Activated CD8-positive, alpha-beta memory T cell treated with anti-CD3 and anti-CD28 coated beads, Interleukin-2, amount 50 U/mL, for 1 hour (primary cell): ENCODE measurements around the gene CCDC91.
"Not testable (repeated sequence)": the region's sequence is repeated elsewhere in the genome, so short reads cannot be mapped to it uniquely, and the experiment has no call there.

Source experiments
- DNase-seq: peaks from one replicate; pipeline ENCODE4 v3.0.0-alpha.2; 2020; ENCODE audit errors: extremely low read depth

CCDC91 gene

GRCh38 chr12:28290262-28290661 is 100.0 kb downstream of the CCDC91 start:
- DNase-seq: no peak

GRCh38 chr12:28292699-28293098 is 102.4 kb downstream of the CCDC91 start:
- no peak for DNase-seq

DNA sequence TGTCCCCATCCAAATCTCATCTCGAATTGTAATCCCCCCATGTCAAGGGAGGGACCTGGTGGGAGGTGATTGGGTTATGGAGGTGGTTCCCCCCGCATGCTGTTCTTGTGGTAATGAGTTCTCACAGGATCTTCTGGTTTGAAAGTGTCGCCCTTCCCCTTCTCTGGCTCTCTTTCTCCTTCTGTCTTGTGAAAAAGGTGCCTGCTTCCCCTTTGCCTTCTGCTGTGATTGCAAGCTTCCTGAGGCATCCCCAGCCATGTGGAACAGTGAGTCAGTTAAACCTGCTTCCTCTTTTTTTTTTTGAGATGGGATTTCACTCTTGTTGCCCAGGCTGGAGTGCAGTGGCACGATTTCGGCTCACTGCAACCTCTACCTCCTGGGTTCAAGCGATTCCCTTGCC is 104.0 kb downstream of the CCDC91 start:
- no peak for DNase-seq

GRCh38 chr12:28296287-28296686 is 106.0 kb downstream of the CCDC91 start:
- no peak for DNase-seq

DNA sequence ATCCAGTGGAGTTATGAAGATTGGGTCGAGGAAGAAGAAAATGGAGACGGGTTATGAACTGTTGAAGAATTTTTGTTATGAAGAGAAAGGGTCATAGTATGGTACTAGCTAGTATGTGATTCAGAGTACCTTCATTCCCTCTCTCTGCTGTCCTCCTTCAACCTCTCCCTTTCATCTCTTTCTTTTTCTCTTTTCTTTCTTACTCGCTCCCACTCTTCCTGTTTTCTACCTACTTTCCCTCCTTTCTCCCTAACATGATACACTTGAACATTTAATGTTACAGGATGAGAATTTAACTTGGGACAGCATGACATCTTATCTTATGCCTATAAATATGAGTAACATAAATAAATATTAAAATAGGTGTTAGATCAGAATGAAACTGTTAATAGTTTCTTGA is 112.9 kb downstream of the CCDC91 start:
- no peak for DNase-seq

DNA sequence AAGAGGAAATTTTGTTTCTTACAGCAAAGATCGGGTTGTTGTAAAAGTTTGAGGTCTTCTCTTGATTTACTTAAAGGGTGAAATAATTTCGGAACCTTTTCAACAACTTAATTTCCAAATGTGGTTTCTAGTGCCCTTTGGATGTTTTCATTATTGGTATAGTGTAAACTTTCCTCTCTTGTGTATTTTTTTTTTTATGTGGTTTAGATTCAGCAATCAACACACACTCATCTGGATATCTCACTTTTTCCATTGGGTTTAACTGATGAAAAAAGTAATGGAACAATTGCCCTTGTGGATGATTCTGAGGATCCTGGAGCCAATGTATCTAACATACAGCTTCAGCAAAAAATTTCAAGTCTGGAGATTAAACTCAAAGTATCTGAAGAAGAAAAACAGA is 116.3 kb downstream of the CCDC91 start:
- no peak for DNase-seq

GRCh38 chr12:28308891-28309290 is 118.6 kb downstream of the CCDC91 start:
- no peak for DNase-seq

DNA sequence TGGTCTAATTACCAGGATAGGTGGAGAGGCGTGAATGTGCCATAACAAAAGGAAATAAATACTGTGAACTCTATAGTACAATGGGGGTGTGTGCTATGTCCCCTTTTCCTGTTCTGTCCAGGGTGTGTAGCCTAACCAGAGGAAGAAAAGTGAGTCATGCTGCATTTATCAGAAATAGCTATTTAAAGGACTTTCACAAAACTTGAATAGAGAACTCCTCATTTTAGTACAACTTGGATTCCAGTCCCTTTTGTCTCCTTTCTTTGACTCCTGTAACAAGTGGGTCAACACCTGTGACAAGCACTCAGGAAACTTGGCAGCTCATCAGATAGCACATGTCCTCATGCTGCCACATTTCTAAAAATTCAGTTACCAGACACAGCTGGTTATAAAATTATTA is 123.4 kb downstream of the CCDC91 start:
- DNase-seq: no peak

DNA sequence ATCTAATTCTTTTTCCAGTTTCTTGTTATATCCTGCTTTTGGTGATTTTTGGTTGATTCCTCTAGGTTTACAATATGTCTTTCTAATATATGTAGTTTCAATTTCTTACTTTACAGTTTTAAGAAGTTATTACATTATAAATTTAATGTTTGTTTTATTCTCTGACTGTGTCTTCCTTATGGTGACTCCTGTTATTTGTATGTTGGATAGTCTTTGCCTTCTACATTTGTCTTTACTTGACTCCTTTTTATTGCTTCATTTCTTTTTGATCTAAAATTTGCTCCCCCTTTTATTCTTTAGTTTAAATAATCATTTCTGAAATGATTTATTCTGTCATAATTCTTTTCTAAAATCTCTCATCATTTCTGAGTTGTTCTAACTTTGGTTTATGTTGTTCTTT is 125.8 kb downstream of the CCDC91 start:
- no peak for DNase-seq

DNA sequence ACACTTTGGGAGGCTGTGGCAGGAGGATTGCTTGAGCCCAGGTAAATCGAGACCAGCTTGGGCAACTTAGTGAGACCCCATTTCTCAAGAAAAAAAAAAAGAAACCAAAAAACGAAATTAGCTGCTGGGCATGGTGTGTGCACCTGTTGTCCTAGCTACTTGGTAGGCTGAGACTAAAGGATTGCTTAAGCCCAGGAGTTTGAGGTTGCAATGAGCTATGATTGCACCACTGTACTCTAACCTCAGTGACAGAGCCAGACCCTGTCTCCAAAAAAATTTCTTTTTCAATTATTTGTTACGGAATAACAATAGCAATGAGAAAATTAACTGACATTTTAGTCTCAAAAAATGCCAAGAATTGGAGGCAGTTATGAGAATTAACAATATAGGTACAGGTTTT is 128.0 kb downstream of the CCDC91 start:
- DNase-seq: no peak

GRCh38 chr12:28320353-28320752 is 130.1 kb downstream of the CCDC91 start:
- no peak for DNase-seq

DNA sequence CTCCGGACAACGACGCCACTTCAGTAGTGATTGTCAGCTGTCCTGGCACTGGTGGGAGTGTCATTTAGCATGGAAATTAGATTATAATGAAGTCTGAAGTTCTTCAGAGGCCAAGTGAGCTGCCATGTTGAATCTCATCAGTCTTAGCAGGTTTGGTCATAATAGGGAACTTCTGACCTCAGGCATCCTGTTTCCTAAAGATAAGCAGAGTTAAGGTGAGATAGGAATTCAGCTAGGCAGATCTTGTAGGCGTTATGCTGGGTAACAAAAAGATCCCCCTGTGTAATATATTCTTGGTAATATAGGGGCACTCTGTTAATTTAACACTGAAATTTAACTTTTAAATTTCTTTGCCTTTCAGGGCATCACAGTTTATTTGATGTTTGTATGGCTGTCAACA is 137.5 kb downstream of the CCDC91 start:
- DNase-seq: no peak

DNA sequence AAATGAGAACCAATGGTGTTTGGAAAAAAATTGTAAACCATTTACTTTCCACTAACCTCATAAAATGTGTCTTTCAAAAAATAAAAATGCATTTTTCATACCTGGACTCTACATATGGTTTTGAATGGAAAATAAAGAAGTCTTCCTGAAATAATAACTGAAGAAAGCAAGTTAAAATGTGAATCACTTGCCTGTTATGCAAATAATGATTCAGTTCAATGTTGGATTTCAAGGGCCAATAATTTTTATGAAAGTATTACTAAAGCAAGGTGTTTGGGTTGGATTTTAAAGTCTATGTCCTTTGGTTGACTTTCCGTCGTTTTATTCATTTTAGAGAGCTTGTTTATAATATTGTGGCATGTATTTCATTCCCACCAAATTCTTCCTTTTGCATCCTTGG is 138.7 kb downstream of the CCDC91 start:
- no peak for DNase-seq

DNA sequence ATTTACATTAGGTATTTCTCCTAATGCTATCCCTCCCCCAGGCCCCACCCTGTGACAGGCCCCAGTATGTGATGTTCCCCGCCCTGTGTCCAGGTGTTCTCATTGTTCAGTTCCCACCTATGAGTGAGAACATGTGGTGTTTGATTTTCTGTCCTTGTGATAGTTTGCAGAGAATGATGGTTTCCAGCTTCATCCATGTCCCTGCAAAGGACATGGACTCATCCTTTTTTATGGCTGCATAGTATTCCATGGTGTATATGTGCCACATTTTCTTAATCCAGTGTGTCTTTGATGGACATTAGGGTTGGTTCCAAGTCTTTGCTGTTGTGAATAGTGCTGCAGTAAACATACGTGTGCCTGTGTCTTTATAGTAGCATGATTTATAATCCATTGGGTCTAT is 139.5 kb downstream of the CCDC91 start:
- DNase-seq: not testable (repeated sequence)

- DNase-seq: not testable (repeated sequence)
Observed at GRCh38 chr12:28330232-28330631, 140.0 kb downstream of the CCDC91 start.

GRCh38 chr12:28331130-28331529 is 140.9 kb downstream of the CCDC91 start:
- DNase-seq: no peak

GRCh38 chr12:28340261-28341045 is 150.2 kb downstream of the CCDC91 start:
- no peak for DNase-seq

- DNase-seq: no peak
Observed at GRCh38 chr12:28343713-28344112, 153.5 kb downstream of the CCDC91 start.

DNA sequence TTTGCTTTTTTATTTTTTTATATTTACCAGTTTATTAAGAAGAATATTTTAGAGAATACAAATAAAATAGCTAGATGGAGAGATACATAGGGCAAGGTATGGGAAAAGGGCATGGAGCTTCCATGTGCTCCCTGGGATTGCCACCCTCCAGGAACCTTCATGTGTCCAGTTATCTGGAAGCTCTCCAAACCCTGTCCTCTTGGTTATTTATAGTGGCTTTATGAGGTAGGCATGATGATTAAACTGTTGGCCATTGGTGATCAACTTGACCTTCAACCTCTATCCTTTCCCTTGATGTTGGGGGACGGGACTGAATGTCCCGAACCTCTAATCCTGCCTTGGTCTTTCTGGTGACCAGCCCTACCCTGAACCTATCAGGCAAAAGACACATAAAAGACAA is 156.3 kb downstream of the CCDC91 start:
- no peak for DNase-seq

GRCh38 chr12:28349196-28349595 is 158.9 kb downstream of the CCDC91 start:
- no peak for DNase-seq

- DNase-seq: no peak
Observed at GRCh38 chr12:28350502-28350901, 160.2 kb downstream of the CCDC91 start.

GRCh38 chr12:28351414-28351813 is 161.2 kb downstream of the CCDC91 start:
- DNase-seq: no peak

DNA sequence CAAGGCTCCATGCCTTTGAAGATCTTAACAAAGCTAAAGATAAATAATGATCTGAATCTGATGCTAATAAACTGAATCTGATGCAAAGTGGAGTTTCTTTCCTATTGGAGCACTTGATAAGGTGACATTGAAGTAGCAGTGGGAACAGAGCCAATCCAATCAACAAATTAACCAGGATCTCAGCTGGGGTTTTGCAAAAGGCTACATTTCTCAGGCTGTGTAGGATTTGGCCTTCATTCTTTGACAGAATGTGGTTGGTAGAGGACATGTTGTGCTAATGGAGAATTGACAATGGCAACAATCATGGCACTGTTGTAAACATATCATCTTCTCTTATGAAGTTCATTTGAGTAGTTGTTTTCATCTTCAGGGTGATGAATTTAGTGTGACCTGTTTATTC is 164.9 kb downstream of the CCDC91 start:
- DNase-seq: no peak

- no peak for DNase-seq
Observed at GRCh38 chr12:28360253-28360652, 170.0 kb downstream of the CCDC91 start.
